Middle frontal gyrus (tissue), 1 donor: ENCODE results near the gene PCNX2.

Experiments used
- DNase-seq: peaks from one replicate; pipeline ENCODE4 v3.0.0-alpha.2; 2015; ENCODE audit warnings: low spot score; ENCODE audit errors: extremely low spot score

The PCNX2 gene

GRCh38 chr1:232942413-232943294 lies 352.9 kb downstream of the PCNX2 start:
- no peak for DNase-seq

- no peak for DNase-seq
Observed at GRCh38 chr1:232940262-232940661, 355.3 kb downstream of the PCNX2 start.

- DNase-seq: no peak
Observed at GRCh38 chr1:232939748-232940147, 355.8 kb downstream of the PCNX2 start.

GRCh38 chr1:232938926-232939325 lies 356.6 kb downstream of the PCNX2 start:
- no peak for DNase-seq

GRCh38 chr1:232937741-232938375 lies 357.7 kb downstream of the PCNX2 start:
- no peak for DNase-seq

GRCh38 chr1:232936941-232937340 lies 358.6 kb downstream of the PCNX2 start:
- no peak for DNase-seq
